ENCODE measurements around the gene RAD9A.

Gene RAD9A

DNA sequence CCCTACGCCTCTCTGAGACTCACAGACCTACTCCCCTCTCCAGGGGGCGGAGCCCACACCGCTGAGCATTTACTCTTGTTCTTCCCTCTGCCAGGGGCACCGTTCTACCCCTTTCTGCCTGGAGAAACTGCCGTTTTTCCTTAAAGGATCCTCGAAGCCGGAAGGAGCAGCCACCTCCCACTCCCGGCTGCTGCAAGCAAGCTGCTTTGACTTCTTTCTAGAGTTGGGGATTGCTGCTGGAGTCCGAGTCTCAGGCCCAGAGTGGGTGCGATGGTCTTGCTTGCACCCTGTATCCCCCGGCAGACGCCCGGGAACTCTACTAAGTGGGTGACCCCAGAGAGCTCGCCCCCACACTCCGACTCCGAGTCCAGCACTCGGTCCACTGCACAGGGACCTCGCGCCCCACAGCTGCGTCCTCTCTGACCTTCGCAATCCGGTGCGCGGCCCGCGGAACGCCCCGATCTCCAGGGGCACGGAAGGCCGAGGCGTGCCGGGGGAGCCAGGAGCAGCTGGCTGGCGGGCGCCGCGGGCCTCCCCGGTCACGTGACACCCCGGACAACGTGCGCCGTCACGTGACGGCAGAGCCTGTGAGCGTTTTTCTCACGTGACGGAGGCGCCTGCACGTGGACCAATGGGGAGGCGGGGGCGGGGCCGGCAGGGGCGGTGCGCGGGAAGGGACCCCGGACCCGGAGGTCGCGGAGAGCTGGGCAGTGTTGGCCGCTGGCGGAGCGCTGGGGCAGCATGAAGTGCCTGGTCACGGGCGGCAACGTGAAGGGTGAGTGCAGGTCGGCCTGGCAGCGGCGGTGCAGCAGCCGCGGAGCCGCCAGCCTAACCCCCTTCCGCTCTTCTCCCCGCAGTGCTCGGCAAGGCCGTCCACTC, at the start of gene RAD9A:
TSS of gene RAD9A (plus strand) at position 683 of the 879 bp plus-strand sequence. CDS start at position 742, 59 bp downstream.
- DNase-seq, result peak; percentile 85 to 94

DNA sequence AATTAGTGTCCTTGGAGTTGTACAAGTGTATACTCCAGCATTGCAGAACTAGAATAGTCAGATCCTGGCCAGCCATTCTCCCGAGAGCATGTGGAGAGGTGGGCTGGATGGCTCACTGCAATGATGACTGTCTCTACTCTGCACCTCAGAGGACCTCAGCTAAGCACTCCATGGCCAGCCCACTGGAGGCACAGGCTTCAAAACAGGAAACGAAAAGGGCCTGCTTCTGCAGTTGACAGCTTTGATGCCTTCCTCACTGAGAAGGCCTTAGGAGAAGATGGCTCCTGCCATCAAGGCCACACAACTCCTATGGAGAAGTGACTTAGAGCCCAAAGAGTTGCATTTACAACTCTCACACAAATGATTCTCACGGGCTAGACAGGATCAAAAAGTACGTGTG, 47.5 kb upstream of the RAD9A start:
- no peak for DNase-seq

DNA sequence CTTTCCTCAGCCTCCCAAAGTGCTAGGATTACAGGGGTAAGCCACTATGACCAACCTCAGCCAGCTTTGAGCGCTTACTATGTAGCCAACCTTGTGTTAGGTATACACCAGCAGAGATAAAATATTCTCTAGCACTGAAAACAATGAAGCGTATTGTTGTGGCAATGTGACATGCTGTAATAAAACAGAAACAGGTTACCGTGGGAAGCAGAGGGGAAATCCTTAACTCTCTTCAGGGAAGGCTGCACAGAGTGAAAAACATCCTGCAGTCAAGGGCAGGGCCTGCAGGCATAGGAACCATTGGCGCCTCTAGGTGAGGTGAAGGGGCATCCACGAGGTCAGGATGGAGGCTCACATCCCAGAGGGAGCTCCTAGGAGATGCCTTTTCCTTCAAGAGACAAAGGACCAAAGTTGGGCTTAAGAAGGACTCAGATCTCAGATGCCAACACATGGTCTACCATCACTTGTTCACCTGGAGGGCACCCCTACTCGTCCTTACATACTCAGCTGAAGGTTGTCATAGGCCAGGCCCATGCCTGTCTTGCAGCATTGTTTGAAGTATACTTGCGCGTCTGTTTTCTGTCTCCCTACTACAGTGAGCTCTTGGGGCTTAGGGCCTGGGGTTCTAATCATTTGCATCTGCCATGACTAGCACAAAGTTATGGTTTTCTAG, 46.4 kb upstream of the RAD9A start:
- no peak for DNase-seq

DNA sequence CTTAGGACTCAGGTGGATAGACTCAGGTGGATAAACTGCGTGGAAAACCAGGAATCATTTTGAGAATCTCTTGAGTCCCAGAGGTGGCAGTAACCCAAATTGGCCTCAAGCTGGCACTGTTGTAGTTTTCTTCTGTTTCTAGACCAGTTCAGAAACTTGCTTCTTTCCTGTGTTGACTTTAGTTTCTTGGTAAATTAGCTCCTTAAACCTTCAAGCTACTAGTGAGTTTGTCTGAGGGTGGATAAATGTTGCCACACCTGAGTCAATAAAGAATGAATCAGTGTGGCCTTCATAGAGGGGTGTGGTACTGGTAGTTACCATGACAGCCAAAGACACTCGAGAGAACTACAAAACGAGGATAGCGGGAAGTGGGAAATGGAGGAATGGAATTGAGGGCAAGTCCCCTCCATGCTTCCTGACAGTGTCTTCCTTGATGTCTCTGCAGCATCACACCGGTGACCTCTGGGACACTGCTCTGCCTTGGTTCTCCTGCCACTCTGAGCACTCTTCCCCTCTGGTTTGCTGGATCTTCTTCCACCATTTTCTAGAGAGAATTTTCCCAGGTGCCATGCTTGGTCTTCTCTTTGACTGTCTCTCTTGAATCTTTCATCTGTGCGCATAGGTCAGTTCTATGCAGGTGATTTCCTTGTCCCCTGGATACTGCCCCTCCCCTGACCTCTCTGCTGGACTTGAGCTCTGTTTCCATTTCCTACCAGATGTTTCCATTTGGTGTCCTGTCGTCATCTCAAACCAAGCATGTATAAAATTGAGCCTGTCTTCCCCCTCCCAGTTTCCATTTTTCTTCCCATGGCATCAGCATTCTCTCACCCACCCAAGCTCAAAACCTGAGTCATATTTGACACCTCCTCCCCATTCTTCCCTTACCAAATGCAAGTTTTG, 45.6 kb upstream of the RAD9A start:
- peak; percentile 24 to 51 for DNase-seq

DNA sequence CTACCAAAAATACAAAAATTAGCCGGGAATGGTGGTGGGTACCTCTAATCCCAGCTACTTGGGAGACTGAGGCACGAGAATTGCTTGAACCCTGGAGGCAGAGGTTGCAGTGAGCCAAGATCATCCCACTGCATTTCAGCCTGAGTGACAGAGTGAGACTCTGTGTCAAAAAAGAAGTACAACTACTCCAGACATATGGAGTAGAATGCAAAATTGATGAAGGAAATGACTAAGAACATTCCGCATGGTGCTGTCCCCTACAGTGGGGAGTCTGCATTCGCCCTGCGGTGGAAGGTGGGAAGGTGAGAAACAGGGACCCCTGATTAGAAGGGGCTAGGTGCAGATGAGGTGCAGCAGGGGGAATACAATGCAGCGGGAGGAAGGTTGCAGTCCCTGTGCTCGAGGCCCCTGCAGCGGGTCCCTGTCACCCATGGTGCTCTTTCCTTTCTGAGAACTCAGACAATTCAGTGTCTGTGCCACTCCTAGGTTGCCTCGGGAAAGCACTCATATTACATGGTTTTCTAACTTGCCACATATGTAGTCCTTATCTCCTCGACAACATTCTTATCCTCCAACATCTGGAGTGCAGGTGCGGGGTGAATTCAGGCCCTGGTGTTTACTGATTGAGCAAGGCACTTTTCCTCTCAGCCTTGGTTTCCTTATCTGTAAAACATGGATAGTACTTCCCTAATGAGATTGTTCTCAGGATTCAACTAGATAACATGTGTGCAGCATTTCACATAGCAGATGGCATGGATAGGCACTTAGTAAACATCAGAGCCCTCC, 43.6 kb upstream of the RAD9A start:
- no peak for DNase-seq

DNA sequence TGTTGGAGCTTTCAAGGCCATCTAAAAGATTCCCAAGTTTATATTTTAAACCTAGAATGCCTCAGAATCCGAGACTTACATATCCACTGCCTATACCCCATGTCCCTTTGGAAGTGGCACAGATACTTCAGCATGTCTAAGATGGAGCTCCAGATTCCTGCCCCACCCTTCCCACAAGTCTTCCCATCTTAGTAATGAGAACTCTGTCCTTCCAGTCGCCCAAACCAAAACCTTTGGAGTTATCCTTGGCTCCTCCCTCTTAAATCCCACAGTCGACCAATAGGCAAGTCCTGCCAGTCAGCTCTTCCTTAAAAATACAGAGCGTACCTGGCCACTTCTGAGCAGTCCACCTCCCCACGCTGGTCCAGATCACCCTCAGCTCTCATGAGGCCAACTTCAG, 42.8 kb upstream of the RAD9A start:
- DNase-seq, result no peak

DNA sequence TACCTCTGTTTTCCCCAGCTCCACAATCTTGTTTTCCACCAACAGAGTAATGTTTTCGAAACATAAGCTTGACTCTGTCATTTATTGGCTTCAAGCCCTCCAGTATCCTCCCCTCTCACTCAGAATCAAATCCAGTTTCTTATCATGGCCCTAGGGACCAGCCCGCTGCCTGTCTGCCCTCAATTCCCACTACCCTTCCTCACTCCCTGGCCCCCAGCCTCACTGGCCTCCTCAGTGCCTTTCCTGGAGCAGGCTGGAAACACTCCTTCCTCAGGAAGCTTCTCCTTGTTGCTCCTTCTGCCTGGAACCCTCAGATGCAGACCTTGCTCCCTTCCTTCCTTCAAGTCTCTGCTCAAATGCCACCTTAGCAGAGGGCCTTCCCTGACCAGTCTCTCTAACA, 42.3 kb upstream of the RAD9A start:
- DNase-seq, result no peak

DNA sequence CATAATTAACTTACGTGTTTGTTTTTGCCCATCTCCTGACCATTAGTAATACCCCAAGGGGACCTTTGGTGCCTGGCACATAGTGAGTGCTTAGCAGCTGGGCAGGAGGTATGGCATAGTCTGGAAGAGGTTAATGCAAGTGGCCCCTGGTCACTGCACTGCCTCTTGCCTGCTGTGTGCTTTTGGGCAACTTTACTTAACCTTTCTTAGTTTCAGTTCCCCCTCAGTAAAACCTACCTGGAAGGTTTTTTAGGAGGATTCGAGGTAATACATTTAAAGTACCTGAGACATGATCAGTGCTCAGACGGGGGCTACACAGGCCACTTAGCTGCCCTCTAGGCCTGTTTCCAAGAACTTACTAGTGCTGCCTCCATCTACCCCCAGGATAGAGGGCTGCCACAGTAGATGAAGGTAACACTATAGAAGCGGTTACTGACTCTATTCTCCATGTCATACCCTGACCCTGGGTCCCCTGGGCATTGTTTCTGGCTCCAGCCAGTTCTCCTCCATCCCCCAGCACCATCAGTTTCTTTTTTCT, 41.8 kb upstream of the RAD9A start:
- DNase-seq, result no peak

DNA sequence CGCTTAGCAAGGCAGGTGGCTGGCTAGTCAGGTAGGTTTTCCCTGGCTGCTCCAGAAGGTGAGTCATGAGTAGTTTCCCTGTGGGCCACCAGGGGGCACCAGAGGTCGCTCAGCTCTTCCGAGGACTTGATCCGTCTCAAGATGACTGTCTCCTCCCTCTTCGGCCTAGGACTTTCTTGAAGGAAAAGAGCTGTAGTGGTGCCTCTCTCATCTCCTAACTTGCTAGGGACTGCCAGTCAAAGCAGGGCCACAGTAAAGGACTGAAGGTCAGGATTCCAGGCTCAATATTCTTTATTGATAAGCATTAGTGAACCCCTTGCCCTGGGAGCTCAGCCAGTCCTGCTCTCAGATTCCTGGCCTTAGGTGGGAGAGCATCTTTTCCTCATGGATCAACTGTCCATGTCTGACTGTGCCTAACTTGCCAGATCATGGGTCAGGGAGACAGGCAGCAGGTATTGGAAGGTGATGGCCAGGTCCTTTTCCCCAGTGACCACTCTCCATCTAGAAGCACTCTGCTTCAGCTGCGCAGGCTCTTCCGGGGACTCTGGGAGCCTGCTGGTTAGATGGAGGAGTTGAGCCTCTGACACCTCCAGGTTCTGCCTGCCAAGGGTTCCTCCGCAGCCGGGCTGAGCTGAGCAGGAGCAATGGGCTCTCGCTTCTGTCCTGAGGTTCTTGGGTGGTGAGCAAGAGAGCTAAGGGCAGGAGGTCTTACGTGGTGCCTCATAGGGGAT, 40.3 kb upstream of the RAD9A start:
- DNase-seq, result peak; percentile 64 to 69

DNA sequence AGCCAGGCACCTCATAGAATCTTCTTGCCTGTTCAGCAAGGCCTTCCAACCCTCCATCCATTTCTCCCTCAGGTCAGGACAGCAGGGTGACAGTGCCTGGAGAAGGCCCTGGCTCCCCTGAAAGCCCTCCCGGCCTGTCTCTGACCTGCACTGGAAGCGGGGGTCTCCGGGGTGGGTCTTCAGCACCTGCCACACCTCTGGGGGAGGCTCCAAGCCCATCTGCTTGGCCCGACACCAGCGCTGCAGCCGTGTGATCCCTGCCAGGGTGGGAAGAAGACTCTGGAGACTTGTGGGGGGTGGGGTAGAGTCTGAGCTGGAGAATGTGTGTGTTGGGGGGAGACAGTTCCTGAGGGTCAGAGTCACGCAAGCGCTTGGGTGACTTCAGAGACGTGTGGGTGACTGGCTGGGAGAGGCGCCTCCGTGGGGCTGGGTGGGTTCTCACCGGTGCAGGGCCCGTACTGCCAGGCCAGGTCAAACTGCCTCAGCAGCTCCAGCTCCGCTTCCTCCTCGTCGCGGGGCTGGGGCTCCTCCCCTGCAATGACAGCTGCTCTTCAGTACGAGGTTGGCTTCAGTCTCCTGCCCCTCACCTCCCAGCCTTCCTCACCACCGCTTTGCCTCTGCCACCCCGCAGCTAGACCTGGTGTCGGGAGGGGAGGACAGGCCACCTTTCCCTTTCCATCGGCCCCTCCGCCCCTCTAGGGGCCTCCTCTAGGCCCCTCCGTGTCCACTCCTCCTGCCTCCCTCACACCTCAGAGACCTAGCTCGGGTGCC, 39.1 kb upstream of the RAD9A start:
- DNase-seq, result peak; percentile 27 to 34

DNA sequence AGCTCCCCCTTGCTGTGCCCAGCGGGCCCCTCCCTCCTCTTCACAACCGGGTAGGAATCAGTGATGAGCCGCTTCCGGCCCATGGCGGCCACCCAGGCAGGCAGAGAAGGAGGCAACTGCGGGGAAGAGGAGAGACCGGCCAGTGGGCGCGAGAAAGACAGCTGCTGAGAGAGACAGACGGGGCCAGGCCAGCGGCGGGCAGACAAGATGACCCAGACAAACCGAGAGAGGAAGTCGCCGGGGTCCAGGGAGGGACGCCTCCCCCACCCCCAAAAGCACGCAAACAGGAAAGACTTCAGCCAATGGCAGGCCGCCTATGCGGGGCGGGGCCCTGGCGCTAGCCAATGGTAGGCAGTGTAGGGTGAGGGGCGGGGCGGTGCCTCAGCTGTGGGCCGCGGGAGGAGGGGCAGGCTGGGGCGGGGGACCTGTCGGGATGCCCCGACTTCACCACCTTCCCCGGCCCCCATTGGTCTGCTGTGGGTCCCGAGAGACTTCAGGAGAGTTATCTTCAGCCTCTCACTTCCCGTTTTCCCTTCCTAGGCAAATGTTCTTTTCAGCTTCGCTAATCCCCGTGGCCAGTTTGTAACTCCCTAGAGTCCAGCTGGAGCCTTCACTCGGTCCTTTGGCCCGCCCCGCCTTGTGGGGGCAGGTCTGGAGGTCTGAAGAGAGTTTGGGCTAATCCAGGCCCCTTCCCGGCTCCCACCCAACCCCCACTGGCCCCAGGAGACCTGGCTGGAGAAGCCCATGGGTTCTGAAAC, 38.3 kb upstream of the RAD9A start, which contains the start of gene POLD4:
TSS of gene POLD4 (minus strand) at position 230 of the 758 bp plus-strand sequence. CDS start at position 83, 147 bp downstream.
- peak; percentile 88 to 92 for DNase-seq

DNA sequence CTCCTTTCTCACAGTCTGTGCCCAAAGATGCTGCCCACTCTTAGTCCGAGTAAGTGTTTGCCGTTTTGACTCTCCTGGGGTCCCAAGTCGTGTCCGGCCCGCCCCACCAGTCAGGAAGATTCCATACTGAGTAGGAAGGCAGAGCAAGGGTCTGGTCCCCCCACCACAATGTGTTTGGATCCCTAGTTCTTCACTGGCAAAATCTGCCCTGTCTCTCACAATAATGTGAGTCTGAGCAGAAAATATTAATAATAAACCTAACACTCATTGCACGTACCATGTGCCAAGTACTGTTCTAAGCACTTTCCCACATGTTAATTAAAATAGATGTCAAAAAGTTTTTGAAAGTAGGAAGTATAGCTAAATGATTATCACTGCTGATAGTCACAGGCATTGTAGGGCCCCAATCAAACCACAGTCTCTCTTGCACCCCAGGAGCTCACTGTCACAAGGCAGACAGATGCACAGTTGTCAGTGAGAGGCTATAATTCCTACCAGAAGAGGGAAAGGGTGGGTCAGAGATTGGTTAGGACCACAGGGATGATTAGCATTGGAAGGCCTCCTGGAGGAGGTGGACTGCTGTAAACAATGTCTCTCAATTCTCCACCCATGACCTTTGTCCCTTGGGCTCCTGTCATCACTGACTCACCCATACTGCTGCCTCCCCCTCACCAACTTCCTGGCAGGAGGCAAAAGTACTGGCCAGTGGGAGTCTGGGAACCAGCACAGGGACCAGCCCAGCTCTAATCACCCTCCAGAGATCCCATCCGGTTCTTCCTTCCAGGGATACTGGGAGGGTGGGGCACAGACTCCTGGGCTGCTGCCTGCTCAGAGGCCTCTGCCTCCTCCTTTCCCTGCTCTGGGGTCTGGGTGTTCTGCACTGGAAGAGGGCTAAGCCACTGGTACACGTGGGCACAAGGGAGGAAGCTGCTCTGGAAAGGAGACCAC, 37.4 kb upstream of the RAD9A start:
- DNase-seq, result no peak

DNA sequence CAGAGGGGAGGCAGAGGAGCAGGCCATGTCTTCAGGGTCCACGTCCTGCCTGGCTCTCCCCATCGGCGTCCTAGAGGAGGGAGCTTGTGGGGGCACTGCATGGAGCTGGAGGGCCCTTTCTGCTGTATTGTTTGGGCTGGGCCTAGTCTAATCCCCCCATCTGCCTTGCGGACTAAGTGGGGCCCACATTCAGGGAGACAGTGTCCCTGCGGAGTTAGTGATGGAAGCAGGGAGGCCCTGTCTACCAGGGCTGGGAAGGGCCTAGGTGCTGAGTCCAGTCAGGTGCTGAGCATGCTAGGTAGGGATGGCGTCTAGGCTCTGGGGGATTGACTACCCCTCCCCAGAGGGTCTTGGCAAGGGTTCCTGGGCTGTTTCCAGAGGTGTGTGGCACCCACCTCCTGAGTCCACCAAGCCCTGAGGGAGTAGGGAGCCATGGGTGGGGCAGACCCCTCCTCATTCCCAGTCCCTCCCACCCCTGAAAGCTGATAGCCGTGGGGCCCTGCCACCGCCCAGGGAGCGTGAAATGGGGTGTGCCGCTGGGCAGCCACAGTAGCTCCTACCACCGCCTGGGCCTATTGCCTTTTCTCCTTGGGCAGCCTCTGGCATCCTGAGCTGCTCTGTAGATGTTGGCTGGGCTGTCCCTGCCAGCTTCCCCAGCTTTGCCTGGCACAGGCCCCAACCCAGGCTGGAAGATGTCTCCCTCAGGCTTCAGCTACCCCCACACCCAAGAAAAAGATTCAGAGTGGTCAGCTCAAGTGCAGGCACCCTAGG, 36.6 kb upstream of the RAD9A start:
- no peak for DNase-seq

DNA sequence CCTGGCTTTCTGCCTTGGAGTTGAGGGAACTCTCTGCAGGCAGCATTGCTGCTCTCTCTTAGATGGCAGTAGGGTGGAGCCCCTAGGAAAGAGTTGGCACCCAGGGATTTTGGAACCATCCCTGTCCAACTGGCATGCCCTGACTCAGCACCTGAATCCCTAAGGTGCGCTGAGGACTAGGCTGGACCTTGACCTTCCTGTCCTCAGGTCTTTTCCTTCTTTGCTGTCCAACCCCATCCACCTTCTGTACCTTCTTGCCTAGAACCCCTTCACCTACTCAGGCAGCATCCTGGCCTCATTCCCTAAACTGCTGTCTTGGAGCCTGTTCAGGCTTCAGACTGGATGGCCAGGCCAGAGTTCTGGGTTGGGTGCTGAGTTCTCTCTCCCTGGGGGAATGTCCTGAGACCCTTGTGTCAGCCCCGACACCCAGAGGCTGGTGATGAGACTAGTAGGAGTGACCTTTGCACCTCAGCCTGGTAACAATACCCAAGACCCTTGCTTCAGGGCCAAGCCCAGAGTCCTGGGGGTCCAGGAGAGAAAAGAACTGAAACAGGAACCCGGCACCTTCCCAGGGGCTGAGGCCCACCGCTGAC, 35.9 kb upstream of the RAD9A start:
- DNase-seq, result no peak

DNA sequence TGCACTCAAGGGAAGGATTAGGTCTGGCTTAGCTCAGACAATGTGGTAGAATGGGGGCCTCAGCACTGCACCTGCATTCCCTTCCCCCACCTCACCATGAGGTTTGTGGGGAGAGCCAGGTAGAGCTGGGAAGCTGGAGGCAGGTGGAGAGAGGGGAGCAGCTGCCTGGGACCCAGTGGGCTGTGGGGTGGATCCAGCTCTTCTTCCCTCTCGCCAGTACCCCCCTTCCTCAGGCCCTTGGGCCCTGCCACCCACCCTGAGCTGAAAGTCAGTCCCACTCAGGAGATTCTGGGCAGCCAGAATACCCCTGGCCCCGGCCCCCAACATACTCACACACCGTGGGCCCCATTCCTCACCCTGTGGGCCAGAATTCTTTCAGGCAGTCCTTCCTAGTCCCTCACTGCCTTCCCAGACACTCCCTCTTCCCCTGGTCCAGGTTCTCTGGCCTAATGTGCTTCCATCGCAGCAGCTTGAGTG, 35.4 kb upstream of the RAD9A start:
- no peak for DNase-seq

DNA sequence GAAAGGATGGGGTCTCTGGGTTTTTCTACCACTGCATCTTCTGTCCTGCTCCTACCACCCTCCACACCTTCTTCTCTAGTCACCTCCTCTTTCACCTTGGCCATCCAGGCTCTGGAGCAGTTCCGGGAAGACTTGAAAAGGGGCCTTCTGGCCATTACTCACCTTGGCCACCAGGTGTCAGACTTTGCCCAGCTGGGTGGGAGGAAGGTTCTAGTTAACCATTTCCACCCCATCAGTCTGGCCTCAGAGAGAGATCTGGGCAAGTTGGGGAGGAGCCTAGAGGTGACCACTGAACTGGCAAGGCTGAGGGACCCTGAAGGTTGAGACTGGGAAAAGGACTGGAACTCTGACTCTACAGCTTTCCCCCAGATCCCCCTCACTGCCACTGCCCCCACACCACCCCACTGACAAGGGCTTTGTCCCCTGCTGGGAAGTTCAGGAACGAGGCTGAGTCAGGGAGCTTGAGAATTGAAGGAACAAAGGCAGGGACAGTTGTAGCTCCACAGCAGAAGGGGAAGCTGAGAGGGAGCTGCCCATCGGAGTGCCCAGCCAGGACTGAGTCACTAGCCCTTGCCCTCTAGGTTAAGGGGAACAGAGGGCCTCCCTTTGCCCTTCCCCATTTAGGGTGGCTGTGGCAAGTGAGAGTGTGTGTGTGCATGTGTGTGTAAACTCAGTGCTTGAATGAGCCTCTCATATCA, 34.8 kb upstream of the RAD9A start:
- DNase-seq, result peak; percentile 73 to 82

Measured in AML-193 (cell line).